K562 (cell line): ENCODE results near the gene SND1.

ENCODE experiments used
- CHD4 ChIP-seq: fragments of 200-600 bp; sonication (generic); IDR thresholded peaks from 3 replicates; pipeline ENCODE4 v1.6.1; 2012; ENCODE audit warnings: low read depth, mild to moderate bottlenecking, mixed read lengths, low read length, inconsistent platforms; ENCODE audit not compliant: insufficient read depth, insufficient replicate concordance, poor library complexity, severe bottlenecking
- EP300 ChIP-seq: IDR thresholded peaks from 2 replicates; pipeline ENCODE4 v1.6.1; 2012; ENCODE audit warnings: low read length, improper control_type of control experiment
- TAF1 ChIP-seq: IDR thresholded peaks from 2 replicates; pipeline ENCODE4 v1.6.1; 2011; ENCODE audit warnings: mild to moderate bottlenecking, low read length, moderate library complexity; ENCODE audit not compliant: insufficient read depth, control insufficient read depth, severe bottlenecking; ENCODE audit errors: extremely low read depth

- TF ChIP-seq EP300 (no peak), TAF1 (no peak), CHD4 (no peak)
Measured at GRCh38 chr7:127959770-127960169, 307.8 kb downstream of the SND1 start.
